NCI-H2171 (cell line): ENCODE data around the gene KRCC1.

Experiments
- DNase-seq: peaks from one replicate; lab custom pipeline; 2025; lab: John Stamatoyannopoulos, UW

Gene KRCC1

GRCh38 chr2:88055371-88056128, at the start of gene KRCC1:
Gene KRCC1 (minus strand): TSS chr2:88055783. CDS start chr2:88028563, 27,220 bp downstream.
- DNase-seq: peak; percentile 84

- no peak for DNase-seq
Measured at GRCh38 chr2:88100489-88100858, 44.9 kb upstream of the KRCC1 start.

- no peak for DNase-seq
Measured at GRCh38 chr2:88099798-88100488, 44.4 kb upstream of the KRCC1 start.

- no peak for DNase-seq
Measured at GRCh38 chr2:88098558-88098900, 42.9 kb upstream of the KRCC1 start.

- DNase-seq: no peak
Measured at GRCh38 chr2:88097891-88098557, 42.4 kb upstream of the KRCC1 start.

GRCh38 chr2:88097192-88097591, 41.6 kb upstream of the KRCC1 start:
- no peak for DNase-seq

- no peak for DNase-seq
Measured at GRCh38 chr2:88096708-88097107, 41.1 kb upstream of the KRCC1 start.

GRCh38 chr2:88095022-88095421, 39.4 kb upstream of the KRCC1 start:
- no peak for DNase-seq

- no peak for DNase-seq
Measured at GRCh38 chr2:88092773-88093172, 37.2 kb upstream of the KRCC1 start.

GRCh38 chr2:88091943-88092342, 36.4 kb upstream of the KRCC1 start:
- DNase-seq: no peak

GRCh38 chr2:88090446-88091283, 35.1 kb upstream of the KRCC1 start:
- DNase-seq: no peak

- no peak for DNase-seq
Measured at GRCh38 chr2:88088999-88089398, 33.4 kb upstream of the KRCC1 start.

GRCh38 chr2:88087763-88088162, 32.2 kb upstream of the KRCC1 start:
- no peak for DNase-seq

GRCh38 chr2:88087073-88087472, 31.5 kb upstream of the KRCC1 start:
- DNase-seq: no peak

GRCh38 chr2:88086401-88086800, 30.8 kb upstream of the KRCC1 start:
- no peak for DNase-seq

- DNase-seq: no peak
Measured at GRCh38 chr2:88085602-88086001, 30.0 kb upstream of the KRCC1 start.

GRCh38 chr2:88085099-88085498, 29.5 kb upstream of the KRCC1 start:
- no peak for DNase-seq

- DNase-seq: no peak
Measured at GRCh38 chr2:88082781-88083180, 27.2 kb upstream of the KRCC1 start.

- no peak for DNase-seq
Measured at GRCh38 chr2:88081924-88082608, 26.5 kb upstream of the KRCC1 start.

- DNase-seq: no peak
Measured at GRCh38 chr2:88080545-88080944, 25.0 kb upstream of the KRCC1 start.

- DNase-seq: no peak
Measured at GRCh38 chr2:88078643-88079172, 23.1 kb upstream of the KRCC1 start.
